ENCODE results near the gene ADPRM.

ADPRM gene

GRCh38 chr17:10758062-10758461 lies 60.7 kb downstream of the ADPRM start (continued):
- TF ChIP-seq ZNF398 (tag by site-specific recombination; IDR thresholded peaks at IDR 0.05) (no peak), ZNF202 (tag by site-specific recombination; IDR thresholded peaks at IDR 0.05; ENCODE audit: borderline replicate concordance) (no peak), IKZF3 (tag by site-specific recombination; IDR thresholded peaks at IDR 0.05) (no peak), ZXDB (tag by site-specific recombination; IDR thresholded peaks at IDR 0.05) (no peak), ZNF510 (tag by site-specific recombination; IDR thresholded peaks at IDR 0.05; ENCODE audit: insufficient replicate concordance) (no peak), ZNF521 (tag by site-specific recombination; IDR thresholded peaks at IDR 0.05) (no peak), ZNF837 (tag by site-specific recombination; IDR thresholded peaks at IDR 0.05) (no peak), ZNF214 (tag by site-specific recombination; IDR thresholded peaks at IDR 0.05; ENCODE audit: borderline replicate concordance) (no peak)

Measured in HEK293 (cell line).